Measurements from ENCODE around the gene AKNAD1.

Gene AKNAD1

GRCh38 chr1:108862698-108863477, 6.0 kb upstream of the AKNAD1 start:
- DNase-seq, result no peak

GRCh38 chr1:108862017-108862610, 5.2 kb upstream of the AKNAD1 start:
- no peak for DNase-seq

GRCh38 chr1:108861566-108861965, 4.7 kb upstream of the AKNAD1 start:
- no peak for DNase-seq

- no peak for DNase-seq
Measured at GRCh38 chr1:108860190-108860907, 3.5 kb upstream of the AKNAD1 start.

- no peak for DNase-seq
Measured at GRCh38 chr1:108858230-108858950, 1.5 kb upstream of the AKNAD1 start.

DNA sequence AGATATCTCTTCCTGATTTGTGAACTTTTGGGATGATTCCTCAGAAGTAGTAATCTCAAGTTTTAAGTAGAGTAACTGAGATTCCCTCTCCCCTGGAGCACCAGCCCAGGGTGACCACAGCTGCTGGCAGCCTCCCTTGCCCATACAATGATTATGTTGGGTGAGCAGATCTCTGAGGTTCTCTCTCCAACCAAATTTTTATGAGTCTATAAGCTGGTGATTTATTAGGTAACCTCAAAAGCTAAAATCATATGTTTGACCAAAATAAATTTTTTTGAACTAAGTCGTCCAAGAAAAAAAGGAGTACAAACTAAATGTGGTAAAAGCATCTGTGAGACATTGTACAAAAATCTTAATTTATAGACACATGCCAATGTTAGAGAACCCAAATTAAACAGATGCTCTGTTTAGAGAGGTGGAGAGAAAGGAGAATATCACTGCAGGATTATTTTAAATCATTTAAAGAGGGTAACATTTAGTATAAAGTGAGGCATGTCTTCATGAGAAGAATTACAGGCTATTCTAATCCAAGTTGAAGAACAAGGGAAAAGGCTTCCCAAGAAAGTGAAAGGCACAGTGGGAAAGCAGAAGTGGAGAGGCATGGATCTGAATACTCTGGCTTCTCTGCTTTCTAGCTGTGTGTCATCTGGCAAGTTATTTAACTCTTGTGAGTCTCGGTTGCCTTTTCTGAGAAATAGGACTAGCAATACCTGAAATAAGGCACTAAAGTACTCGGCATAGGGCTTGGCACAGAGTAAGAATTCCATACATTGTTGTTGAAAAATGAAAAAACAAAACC, 2.5 kb downstream of the AKNAD1 start:
- no peak for DNase-seq

GRCh38 chr1:108852221-108852975, 4.5 kb downstream of the AKNAD1 start:
- DNase-seq, result no peak

- DNase-seq, result no peak
Measured at GRCh38 chr1:108851567-108851966, 5.3 kb downstream of the AKNAD1 start.

DNA sequence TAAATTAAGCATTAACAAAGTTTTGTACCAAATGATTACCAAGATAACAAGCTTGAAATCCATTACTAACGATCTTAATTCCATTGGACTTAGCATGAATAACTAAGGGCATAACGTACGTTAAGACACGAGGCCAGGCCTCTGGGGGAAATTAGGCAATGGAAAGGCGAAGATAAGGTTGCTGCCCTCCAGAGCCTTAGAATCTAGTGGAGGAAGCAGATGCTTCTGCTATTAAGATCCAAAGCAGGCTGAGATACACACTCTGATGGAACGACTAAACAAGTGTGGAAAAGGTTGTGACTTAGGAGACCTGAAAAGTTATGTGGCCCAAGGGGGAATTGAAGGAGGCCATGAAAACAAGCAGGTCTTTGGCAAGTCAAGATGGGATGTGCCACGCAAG, 6.0 kb downstream of the AKNAD1 start:
- no peak for DNase-seq

DNA sequence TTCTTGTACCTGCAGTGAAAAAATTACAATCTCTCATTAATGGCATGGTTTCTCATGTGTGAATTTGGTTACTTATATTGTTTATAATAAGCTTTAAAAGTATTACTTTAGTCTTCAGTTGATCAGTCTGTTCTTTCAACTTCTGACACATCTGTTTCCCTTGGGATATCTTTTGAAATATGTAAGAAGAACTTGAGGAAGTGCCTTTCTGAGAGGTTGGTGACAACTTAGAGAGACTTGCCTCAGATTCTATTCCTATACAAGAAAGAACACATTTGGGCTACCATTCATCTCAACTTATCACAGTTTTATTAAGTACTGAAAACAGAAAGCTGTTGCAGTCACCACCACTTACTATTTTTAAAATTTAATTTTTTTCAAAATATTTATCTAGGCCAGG, 8.1 kb downstream of the AKNAD1 start:
- no peak for DNase-seq

GRCh38 chr1:108847494-108847893, 9.4 kb downstream of the AKNAD1 start:
- DNase-seq, result peak; percentile 85

DNA sequence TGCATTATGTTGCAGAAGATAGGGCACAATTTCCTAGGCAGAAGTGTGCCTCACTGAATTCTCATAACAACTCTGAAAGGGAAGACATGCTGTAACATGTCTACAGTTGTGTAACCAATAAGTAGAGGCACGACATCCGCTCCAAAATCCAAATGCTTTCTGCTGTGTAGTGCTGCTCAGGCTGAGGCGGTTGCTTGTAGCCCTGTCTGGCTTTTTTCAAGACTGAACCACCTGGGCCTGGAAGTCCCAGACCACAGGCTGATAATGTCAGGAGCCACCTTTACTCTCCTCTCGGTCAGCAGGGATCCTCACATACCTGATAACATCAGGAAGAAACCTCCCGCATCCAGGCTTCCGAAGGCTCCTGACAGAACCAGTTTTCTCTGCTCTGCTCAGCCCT, 10.9 kb downstream of the AKNAD1 start:
- no peak for DNase-seq

DNA sequence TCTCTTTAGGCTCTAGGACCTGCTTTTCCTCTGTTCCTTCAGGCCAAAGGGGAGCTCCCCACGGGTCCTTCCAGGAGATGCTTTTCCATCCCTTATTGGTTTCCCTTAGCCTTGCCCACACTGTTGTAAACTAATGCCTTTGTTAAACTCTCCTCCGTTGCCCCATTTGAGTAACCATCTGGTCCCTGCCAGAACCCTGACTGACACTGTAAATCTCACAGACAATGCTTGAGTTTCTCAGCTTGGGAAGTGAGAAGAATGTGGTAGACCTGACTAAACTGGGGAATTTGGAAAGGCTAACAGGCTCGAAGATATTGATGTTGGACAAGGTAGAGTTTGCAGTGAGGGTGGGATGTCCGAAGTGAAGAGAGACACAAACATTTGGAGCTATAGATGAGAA, 11.4 kb downstream of the AKNAD1 start:
- DNase-seq, result no peak

GRCh38 chr1:108843390-108844137, 13.3 kb downstream of the AKNAD1 start:
- DNase-seq, result no peak

- DNase-seq, result no peak
Measured at GRCh38 chr1:108842525-108843181, 14.2 kb downstream of the AKNAD1 start.

GRCh38 chr1:108841703-108842102, 15.2 kb downstream of the AKNAD1 start:
- no peak for DNase-seq

- DNase-seq, result no peak
Measured at GRCh38 chr1:108832929-108833328, 24.0 kb downstream of the AKNAD1 start.

DNA sequence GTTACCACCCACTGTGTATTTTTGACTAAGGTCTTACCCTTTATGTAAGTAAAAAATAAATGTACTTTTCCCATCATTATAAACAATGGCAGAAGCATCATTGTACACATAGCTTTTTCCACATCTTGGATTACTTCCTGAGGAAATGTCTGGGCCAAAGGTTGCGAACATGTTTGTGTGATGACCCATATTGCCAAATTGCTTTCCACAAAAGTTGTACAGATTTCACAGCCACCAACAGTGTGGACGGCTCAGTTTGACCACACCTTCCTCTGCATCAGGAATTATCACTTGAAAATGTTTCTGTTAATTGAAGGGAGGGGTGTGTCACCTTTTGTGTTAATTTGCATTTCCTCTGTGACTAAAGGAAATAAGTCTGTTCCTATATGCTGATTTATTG, 25.7 kb downstream of the AKNAD1 start:
- DNase-seq, result no peak

- DNase-seq, result no peak
Measured at GRCh38 chr1:108830119-108831008, 26.5 kb downstream of the AKNAD1 start.

Measured in NCI-H2029 (cell line).